ENCODE measurements around the gene DEF6. TPM values are rescaled to one million over a fixed set of nuclear protein-coding genes. Genes with fewer than 3 reads are reported as not detected.

The DEF6 gene
- total and polyA plus RNA-seq, 4 donors, result 1.0 to 6.3 (median 2.5) TPM

DNA sequence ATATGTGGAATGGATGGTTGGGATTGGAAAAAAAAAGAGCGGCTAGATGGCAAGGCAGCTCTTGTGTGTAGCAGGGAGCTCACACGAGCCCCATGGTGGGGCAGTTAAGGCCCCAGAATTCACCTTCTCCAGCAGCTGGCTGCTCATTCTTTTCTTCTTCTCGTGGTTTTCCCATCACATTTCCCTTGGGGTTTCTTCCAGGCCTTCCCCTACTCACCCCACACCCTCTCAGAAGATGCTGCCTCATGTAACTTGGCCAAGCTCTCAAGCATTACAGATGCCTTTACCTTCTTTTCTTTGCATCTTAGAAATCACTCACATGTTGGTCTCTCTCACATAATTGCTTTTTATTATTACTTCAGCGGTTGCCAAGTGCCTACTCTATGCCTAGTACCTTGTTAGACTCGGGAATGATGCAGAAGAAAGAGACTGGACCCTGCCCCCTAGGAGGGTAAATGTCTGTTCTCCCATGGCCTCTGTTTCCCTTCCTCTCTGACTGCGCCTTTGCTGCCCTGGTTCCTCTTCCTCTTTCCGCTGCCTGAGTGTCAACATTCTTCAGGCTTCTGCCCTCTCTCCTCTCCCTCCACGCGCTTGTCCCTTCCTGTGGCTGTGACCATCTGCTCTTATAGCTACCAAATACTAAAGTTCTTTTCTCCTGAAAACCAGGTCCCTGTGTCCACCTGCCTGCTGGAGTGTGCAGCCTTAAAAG lies 73.3 kb downstream of the DEF6 start:
- Histone ChIP-seq H3K36me3 (ENCODE audit: control insufficient read depth in 4 of 4, insufficient read depth in 3 of 4, low read depth in 1 of 4, low read length in 3 of 4) (no peaks in the 10 kb centered on the region), H3K27me3 (ENCODE audit: control insufficient read depth in 4 of 4, insufficient read depth in 4 of 4, low read length in 3 of 4) (no peaks in the 10 kb centered on the region), H3K27ac (ENCODE audit: low read depth in 1 of 2, low read length in 2 of 2) (peak overlapping the region; percentile 49 to 62), H3K9ac (ENCODE audit: low read depth in 1 of 2, low read length in 2 of 2) (peak overlapping the region in 1 of 2 donors; percentile 7), H3K4me1 (ENCODE audit: control insufficient read depth in 4 of 4, insufficient read depth in 4 of 4, low read length in 3 of 4) (peaks cover 11 to 22% (median 21%) of the 10 kb centered on the region in 4 donors), H3K4me3 (ENCODE audit: low read depth in 1 of 3, low read length in 3 of 3) (no peak overlapping the region), H3K9me3 (ENCODE audit: control insufficient read depth in 4 of 4, low read length in 3 of 4) (no peaks in the 10 kb centered on the region)
- no peak for DNase-seq (ENCODE audit: low spot score)
- 76% methylated on average over 9 of the region's 9 CpGs for WGBS
- TF ChIP-seq HNF4G (IDR thresholded peaks at IDR 0.05) (no peak), NR2F2 (IDR thresholded peaks at IDR 0.05) (no peak), RAD21 (IDR thresholded peaks at IDR 0.05) (peak in 1 of 2 donors; percentile 2)
- TF ChIP-seq, protein P1, sequence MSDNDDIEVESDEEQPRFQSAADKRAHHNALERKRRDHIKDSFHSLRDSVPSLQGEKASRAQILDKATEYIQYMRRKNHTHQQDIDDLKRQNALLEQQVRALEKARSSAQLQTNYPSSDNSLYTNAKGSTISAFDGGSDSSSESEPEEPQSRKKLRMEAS (IDR thresholded peaks at IDR 0.05), result peak; percentile 13

Other genes starting within 250 kb of the DEF6 start
- gene TCP11, start 156.5 kb upstream of the DEF6 start, total RNA-seq, result under 1 TPM in 1 of 2 donors, not detected in 1; 0.19 TPM
- gene TCP11, start 156.5 kb upstream of the DEF6 start, polyA plus RNA-seq, result under 1 TPM in 1 of 2 donors, not detected in 1; 0.05 TPM
- gene SCUBE3, start 83.9 kb upstream of the DEF6 start, total RNA-seq, result under 1 TPM; 0.08 to 0.09 TPM
- under 1 TPM; 0.03 to 0.06 TPM for gene SCUBE3, start 83.9 kb upstream of the DEF6 start, polyA plus RNA-seq
- 10 to 100 TPM; 10.6 to 18.4 TPM for gene ZNF76, start 38.1 kb upstream of the DEF6 start, total RNA-seq
- 10 to 100 TPM; 11.5 to 13.3 TPM for gene ZNF76, start 38.1 kb upstream of the DEF6 start, polyA plus RNA-seq
- 1 to 10 TPM; 2.1 to 7.3 TPM for gene PPARD, start 44.7 kb downstream of the DEF6 start, total RNA-seq
- 1 to 10 TPM; 2.8 to 7.8 TPM for gene PPARD, start 44.7 kb downstream of the DEF6 start, polyA plus RNA-seq
- 1 to 10 TPM in 1 of 2 donors, under 1 TPM in 1; 0.84 to 4.2 TPM for gene FANCE, start 154.5 kb downstream of the DEF6 start, total RNA-seq
- gene FANCE, start 154.5 kb downstream of the DEF6 start, polyA plus RNA-seq, result under 1 TPM; 0.11 to 0.74 TPM
- 1,000 to 10,000 TPM in 1 of 2 donors, 100 to 1,000 TPM in 1; 363 to 1,235 TPM for gene RPL10A, start 170.6 kb downstream of the DEF6 start, total RNA-seq
- 100 to 1,000 TPM; 213 to 694 TPM for gene RPL10A, start 170.6 kb downstream of the DEF6 start, polyA plus RNA-seq
- 1 to 10 TPM; 1.9 to 5.8 TPM for gene TEAD3, start 199.3 kb downstream of the DEF6 start, total RNA-seq
- 1 to 10 TPM; 3.3 to 6.8 TPM for gene TEAD3, start 199.3 kb downstream of the DEF6 start, polyA plus RNA-seq
- not detected for gene TULP1, start 215.1 kb downstream of the DEF6 start, total RNA-seq
- gene TULP1, start 215.1 kb downstream of the DEF6 start, polyA plus RNA-seq, result not detected

All from liver (tissue), 9 donors.